Measurements from ENCODE around the gene RPL7L1.
A peak's percentile ranks its signal among the peaks of the same experiment; 100 is the strongest.
"Not testable (repeated sequence)": the region's sequence is repeated elsewhere in the genome, so short reads cannot be mapped to it uniquely, and the experiment has no call there.

Gene RPL7L1

DNA sequence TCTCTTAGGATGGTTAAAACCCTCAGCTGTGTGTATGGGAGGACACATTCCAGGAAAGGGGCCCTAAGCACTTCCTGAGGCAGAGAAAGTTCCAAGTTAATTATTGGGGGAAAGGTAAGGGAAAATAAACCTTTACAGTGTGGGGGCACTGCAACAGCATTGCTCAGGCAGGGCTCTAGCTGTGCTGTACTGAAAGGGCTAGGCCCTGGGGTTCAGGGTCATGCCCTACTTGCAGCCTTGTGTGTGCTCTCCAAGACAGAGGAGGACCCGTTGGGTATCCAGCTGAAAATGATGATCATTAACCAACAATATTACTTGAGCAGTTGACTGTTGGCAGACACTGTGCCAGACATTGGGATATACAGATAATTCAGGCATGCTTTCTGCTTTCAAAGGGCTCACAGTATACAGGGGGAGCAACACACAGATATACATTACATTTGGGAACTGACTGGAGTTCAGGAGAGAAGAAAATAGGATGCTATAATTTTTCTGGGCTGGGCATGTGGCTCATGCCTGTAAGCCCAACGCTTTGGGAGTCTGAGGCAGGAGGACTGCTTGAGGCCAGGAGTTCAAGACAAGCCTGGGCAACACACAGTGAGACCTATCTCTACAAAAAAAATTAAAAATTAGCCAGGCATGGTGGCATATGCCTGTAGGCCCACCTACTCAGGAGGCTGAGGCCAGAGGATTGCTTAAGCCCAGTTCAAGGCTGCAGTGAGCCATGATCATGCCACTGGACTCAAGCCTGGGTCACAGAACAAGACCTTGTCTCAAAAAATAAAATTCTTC, 9.1 kb upstream of the RPL7L1 start:
- H3K4me1 ChIP-seq = no peaks in the 10 kb centered on the region
- H3K36me3 ChIP-seq = peaks cover 3% of the 10 kb centered on the region; the same call in 1 of the 2 replicates
- no peaks in the 10 kb centered on the region for H3K27me3 ChIP-seq
- TF ChIP-seq, protein P1, sequence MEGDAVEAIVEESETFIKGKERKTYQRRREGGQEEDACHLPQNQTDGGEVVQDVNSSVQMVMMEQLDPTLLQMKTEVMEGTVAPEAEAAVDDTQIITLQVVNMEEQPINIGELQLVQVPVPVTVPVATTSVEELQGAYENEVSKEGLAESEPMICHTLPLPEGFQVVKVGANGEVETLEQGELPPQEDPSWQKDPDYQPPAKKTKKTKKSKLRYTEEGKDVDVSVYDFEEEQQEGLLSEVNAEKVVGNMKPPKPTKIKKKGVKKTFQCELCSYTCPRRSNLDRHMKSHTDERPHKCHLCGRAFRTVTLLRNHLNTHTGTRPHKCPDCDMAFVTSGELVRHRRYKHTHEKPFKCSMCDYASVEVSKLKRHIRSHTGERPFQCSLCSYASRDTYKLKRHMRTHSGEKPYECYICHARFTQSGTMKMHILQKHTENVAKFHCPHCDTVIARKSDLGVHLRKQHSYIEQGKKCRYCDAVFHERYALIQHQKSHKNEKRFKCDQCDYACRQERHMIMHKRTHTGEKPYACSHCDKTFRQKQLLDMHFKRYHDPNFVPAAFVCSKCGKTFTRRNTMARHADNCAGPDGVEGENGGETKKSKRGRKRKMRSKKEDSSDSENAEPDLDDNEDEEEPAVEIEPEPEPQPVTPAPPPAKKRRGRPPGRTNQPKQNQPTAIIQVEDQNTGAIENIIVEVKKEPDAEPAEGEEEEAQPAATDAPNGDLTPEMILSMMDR (IDR thresholded peaks at IDR 0.05; ENCODE audit: low read depth, low read length) = no peak
- H3K4me3 ChIP-seq (ENCODE audit: low read depth, low read length) = no peak overlapping the region
- H3K9me3 ChIP-seq = no peaks in the 10 kb centered on the region
- DNase-seq = no peak

DNA sequence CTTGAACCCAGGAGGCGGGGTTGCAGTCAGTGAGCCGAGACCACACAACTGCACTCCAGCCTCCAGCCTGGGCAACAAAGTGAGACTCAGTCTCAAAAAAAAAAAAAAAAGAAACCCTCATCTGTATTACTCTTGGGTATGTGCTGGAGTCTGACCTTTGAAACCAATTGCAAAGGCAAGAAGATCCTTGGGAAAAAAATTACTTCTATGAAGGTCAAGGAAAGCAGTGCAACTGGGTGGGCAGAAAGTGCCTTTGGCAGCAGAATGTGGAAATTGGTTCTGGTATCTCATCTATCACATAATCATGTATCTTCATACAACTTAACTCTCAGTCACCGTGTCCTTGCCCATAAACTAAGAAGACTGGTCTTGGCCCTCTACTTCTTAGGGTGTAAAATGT, 7.7 kb upstream of the RPL7L1 start:
- H3K36me3 ChIP-seq = peaks cover under 1% of the 10 kb centered on the region; the same call in 1 of the 2 replicates
- H3K27me3 ChIP-seq = no peaks in the 10 kb centered on the region
- H3K4me3 ChIP-seq (ENCODE audit: low read depth, low read length) = no peak overlapping the region
- no peaks in the 10 kb centered on the region for H3K9me3 ChIP-seq
- no peaks in the 10 kb centered on the region for H3K4me1 ChIP-seq
- TF ChIP-seq, protein P1 (IDR thresholded peaks at IDR 0.05; ENCODE audit: low read depth, low read length) = no peak
- no peak for DNase-seq

GRCh38 chr6:42873313-42873712, 6.1 kb upstream of the RPL7L1 start:
- Histone ChIP-seq H3K36me3 (no peaks in the 10 kb centered on the region), H3K4me3 (ENCODE audit: low read depth, low read length) (no peak overlapping the region), H3K27me3 (no peaks in the 10 kb centered on the region), H3K4me1 (no peaks in the 10 kb centered on the region), H3K9me3 (no peaks in the 10 kb centered on the region)
- TF ChIP-seq, protein P1 (IDR thresholded peaks at IDR 0.05; ENCODE audit: low read depth, low read length) = no peak
- no peak for DNase-seq

- TF ChIP-seq, protein P1 (IDR thresholded peaks at IDR 0.05; ENCODE audit: low read depth, low read length) = no peak
- no peaks in the 10 kb centered on the region for H3K9me3 ChIP-seq
- no peak overlapping the region for H3K4me3 ChIP-seq (ENCODE audit: low read depth, low read length)
- H3K27me3 ChIP-seq = no peaks in the 10 kb centered on the region
- H3K4me1 ChIP-seq = no peaks in the 10 kb centered on the region
- no peak for DNase-seq
- peaks cover 21% of the 10 kb centered on the region for H3K36me3 ChIP-seq
Observed at GRCh38 chr6:42877695-42878094, 1.7 kb upstream of the RPL7L1 start.

DNA sequence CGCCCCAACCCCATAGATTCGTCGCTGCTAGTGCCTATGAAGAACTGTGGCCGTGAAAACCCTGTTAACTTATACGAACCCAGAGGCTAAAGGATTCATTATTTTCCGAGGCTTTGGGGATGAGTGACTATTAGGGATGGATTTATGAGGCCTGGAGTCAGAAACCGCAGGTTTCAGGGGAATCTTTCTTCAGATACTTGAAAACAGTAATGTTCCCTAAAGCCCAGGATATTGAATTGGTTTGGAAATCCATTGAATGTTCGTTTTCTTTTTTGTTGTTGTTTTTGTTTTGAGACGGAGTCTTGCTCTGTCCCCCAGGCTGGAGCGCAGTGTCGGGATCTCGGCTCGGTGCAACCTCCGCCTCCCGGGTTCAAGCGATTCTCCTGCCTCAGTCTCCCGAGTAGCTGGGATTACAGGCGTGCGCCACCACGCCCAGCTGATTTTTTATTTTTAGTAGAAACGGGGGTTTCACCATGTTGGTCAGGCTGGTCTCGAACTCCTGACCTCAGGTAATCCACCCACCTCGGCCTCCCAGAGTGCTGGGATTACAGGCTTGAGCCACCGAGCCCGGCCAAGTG, 913 bp downstream of the RPL7L1 start:
- not testable (repeated sequence) for DNase-seq, H3K27me3 ChIP-seq, H3K4me1 ChIP-seq, H3K9me3 ChIP-seq
- peak overlapping the region; percentile 100 for H3K4me3 ChIP-seq (ENCODE audit: low read depth, low read length)
- H3K36me3 ChIP-seq = peaks cover 47% of the 10 kb centered on the region

GRCh38 chr6:42880871-42881270, 1.5 kb downstream of the RPL7L1 start:
- peak overlapping the region; percentile 100 for H3K4me3 ChIP-seq (ENCODE audit: low read depth, low read length)
- not testable (repeated sequence) for H3K4me1 ChIP-seq, DNase-seq, H3K9me3 ChIP-seq, H3K27me3 ChIP-seq
- H3K36me3 ChIP-seq = peaks cover 53% of the 10 kb centered on the region

DNA sequence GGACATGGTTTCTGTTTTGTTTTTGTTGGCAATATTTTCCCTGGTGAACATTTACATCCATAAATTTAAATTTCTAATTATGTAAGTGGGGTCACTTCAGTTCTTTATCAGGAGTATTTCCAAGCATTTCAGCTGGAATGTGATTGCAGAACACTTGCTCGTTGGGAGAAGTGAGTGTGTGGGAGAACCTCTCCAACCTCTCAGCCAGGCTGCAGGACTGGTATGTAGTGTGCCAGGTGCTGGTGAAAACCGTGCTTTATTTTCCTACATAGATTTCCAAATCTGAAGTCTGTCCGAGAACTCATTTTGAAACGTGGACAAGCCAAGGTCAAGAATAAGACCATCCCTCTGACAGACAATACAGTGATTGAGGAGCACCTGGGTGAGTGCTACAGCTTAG, 6.3 kb downstream of the RPL7L1 start:
- no peaks in the 10 kb centered on the region for H3K27me3 ChIP-seq
- TF ChIP-seq, protein P1 (IDR thresholded peaks at IDR 0.05; ENCODE audit: low read depth, low read length) = no peak
- no peaks in the 10 kb centered on the region for H3K9me3 ChIP-seq
- no peaks in the 10 kb centered on the region; the same call in 1 of the 2 replicates for H3K4me1 ChIP-seq
- peaks cover 62% of the 10 kb centered on the region for H3K36me3 ChIP-seq
- no peak overlapping the region for H3K4me3 ChIP-seq (ENCODE audit: low read depth, low read length)
- DNase-seq = no peak

GRCh38 chr6:42888201-42888600, 8.8 kb downstream of the RPL7L1 start:
- not testable (repeated sequence) for H3K27me3 ChIP-seq; DNase-seq; H3K9me3 ChIP-seq; H3K4me1 ChIP-seq; H3K4me3 ChIP-seq (ENCODE audit: low read depth, low read length)
- H3K36me3 ChIP-seq = peaks cover 37% of the 10 kb centered on the region
